ENCODE results near the gene KIAA1210. TPM values are rescaled to one million over a fixed set of nuclear protein-coding genes. Genes with fewer than 3 reads are reported as not detected.

The KIAA1210 gene
- total RNA-seq, 6 experiments from 2014 or later, result 0.02 TPM; not detected in 5

DNA sequence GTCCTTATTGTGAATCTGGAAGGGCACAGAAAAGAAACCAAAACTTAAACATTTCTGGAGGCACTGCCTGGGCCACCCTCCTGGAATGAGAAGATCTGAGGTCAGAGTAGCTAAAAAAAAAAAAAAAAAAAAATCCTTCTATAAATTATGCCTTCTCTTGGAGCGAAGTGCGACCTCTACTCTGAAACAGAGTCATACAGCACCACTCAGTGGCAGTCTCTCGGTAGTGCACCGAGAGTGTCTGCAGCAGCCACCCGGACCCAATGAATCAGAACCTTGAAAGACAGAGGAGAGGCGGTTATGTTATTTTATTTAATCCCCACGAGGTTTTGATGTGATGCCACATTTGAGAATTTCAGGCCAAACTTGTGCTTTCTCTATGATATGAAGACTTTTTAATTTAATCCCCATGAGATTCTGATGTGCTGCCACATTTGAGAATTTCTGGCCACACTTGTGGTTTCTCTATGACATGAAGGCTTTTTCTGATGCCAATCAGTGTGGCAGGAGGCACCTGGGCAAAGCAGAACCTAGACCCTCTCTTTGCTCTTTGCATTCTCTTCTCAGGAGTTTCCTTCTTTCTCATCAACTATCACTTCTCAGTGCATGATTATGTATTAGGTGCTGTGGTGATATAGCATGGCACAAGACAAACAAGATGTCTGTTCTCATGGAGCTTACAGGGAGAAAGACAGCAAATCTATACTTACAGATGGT is 60.4 kb downstream of the KIAA1210 start:
- WGBS (ENCODE audit: insufficient coverage, low coverage, low lambda C conversion rate, missing lambda C conversion rate), result 2% methylated on average over 7 of the region's 7 CpGs
- Histone ChIP-seq H3K27ac (no peak overlapping the region), H3K4me1 (no peaks in the 10 kb centered on the region), H3K4me3 (no peak overlapping the region), H3K36me3 (no peaks in the 10 kb centered on the region), H3K9me3 (no peaks in the 10 kb centered on the region), H3K27me3 (no peaks in the 10 kb centered on the region)
- TF ChIP-seq POLR2A (IDR thresholded peaks at IDR 0.05), result no peak
- TF ChIP-seq, protein P1, sequence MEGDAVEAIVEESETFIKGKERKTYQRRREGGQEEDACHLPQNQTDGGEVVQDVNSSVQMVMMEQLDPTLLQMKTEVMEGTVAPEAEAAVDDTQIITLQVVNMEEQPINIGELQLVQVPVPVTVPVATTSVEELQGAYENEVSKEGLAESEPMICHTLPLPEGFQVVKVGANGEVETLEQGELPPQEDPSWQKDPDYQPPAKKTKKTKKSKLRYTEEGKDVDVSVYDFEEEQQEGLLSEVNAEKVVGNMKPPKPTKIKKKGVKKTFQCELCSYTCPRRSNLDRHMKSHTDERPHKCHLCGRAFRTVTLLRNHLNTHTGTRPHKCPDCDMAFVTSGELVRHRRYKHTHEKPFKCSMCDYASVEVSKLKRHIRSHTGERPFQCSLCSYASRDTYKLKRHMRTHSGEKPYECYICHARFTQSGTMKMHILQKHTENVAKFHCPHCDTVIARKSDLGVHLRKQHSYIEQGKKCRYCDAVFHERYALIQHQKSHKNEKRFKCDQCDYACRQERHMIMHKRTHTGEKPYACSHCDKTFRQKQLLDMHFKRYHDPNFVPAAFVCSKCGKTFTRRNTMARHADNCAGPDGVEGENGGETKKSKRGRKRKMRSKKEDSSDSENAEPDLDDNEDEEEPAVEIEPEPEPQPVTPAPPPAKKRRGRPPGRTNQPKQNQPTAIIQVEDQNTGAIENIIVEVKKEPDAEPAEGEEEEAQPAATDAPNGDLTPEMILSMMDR (IDR thresholded peaks at IDR 0.05), result peak; percentile 52 to 61 (median 55)
- DNase-seq (peak in 2 of 3 donors; percentile 42 to 47), ATAC-seq (peak; percentile 89 to 96 (median 91))
- intact Hi-C loops (cut with DNase I), result no loop called here

DNA sequence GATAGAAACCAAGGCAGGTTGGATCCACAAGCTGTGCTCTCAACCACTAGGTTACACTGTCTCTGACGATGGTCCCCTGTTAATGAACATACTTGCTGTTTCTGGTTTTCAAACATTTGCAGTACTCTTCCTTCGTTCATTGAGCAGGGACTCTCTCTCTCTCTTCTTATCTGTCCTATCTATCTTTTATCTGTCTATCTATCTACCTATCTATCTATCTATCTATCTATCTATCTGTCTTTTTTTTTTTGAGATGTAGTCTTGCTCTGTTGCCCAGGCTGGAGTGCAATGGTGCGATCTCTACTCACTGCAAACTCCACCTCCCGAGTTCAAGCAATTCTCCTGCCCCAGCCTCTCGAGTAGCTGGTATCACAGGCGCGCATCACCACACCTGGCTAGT is 64.2 kb downstream of the KIAA1210 start:
- DNase-seq (no peak), ATAC-seq (no peak)
- Histone ChIP-seq H3K27ac (no peak overlapping the region), H3K4me3 (no peak overlapping the region), H3K27me3 (no peaks in the 10 kb centered on the region), H3K36me3 (no peaks in the 10 kb centered on the region), H3K9me3 (no peaks in the 10 kb centered on the region), H3K4me1 (no peaks in the 10 kb centered on the region)
- intact Hi-C loops (cut with DNase I), result no loop called here
- no peak for TF ChIP-seq POLR2A (IDR thresholded peaks at IDR 0.05)
- TF ChIP-seq, protein P1 (IDR thresholded peaks at IDR 0.05), result no peak
- 71% methylated on average over 6 of the region's 7 CpGs for WGBS (ENCODE audit: insufficient coverage, low coverage, low lambda C conversion rate, missing lambda C conversion rate)

DNA sequence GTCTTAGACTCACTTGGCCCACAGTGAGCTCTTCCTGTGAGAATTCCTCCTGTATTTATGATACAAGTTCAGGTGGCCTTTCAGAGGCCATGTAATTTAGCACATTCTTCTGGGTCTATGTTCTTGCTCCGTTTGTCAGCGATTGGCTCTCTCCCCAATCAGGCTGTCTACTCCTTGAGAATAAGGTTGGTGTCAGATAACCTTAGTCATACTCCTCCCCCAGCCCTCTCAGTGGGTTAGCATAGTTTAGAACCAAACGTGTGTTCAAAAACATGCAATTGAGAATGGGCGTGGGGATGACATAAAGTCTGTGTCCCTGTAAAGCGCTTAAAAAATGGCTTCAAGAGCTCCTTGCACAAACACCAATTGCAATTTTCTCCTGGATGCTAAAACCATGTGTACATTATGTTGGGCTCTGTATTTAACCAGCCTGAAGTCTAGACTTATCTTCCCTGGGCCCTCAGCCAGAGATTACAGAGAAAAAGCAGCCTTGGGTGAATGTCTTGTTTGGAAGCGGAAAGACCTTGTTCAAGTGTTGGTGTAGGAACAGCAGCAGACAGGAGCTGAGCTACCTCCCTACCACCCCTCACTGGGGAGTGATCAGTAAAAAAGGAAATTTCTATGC is 64.8 kb downstream of the KIAA1210 start:
- WGBS (ENCODE audit: insufficient coverage, low coverage, low lambda C conversion rate, missing lambda C conversion rate), result 52% methylated on average over 6 of the region's 6 CpGs
- no peaks in the 10 kb centered on the region for H3K36me3 ChIP-seq
- H3K9me3 ChIP-seq, result no peaks in the 10 kb centered on the region
- H3K27me3 ChIP-seq, result no peaks in the 10 kb centered on the region
- intact Hi-C loops (cut with DNase I), result no loop called here
- no peak overlapping the region for H3K4me3 ChIP-seq
- no peak overlapping the region for H3K27ac ChIP-seq
- ATAC-seq, result no peak
- TF ChIP-seq POLR2A (IDR thresholded peaks at IDR 0.05), result no peak
- no peaks in the 10 kb centered on the region for H3K4me1 ChIP-seq
- DNase-seq, result no peak

DNA sequence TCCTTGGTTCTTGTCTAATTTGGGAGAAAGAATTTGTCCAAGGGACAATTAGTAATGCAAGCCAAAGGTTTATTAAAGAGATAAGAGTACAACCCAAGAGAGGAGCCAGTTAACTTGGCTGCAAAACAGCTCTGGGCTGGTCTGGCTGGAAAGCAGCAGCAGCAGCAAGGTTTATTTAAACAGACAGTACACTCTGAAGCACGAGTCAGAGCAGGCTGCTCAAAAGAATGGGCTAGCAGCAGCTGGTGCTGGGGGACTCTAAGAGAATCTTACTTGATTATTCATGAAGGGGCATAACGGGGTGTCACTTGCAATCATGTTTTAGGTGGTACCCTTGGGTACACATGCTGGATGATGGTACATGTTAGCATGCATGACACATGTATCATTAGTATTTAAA is 71.9 kb downstream of the KIAA1210 start:
- DNase-seq (no peak), ATAC-seq (peak in 3 of 4 donors; percentile 40 to 64 (median 53))
- intact Hi-C loops (cut with DNase I), result no loop called here
- H3K4me1 ChIP-seq, result no peaks in the 10 kb centered on the region
- H3K9me3 ChIP-seq, result no peaks in the 10 kb centered on the region
- H3K27ac ChIP-seq, result no peak overlapping the region
- TF ChIP-seq, protein P1 (IDR thresholded peaks at IDR 0.05), result no peak
- no peak for TF ChIP-seq POLR2A (IDR thresholded peaks at IDR 0.05)
- no peaks in the 10 kb centered on the region for H3K36me3 ChIP-seq
- H3K27me3 ChIP-seq, result no peaks in the 10 kb centered on the region
- whole genome bisulfite sequencing (ENCODE audit: insufficient coverage, low coverage, low lambda C conversion rate, missing lambda C conversion rate), result 36% methylated on average over 2 of the region's 2 CpGs
- no peak overlapping the region for H3K4me3 ChIP-seq

DNA sequence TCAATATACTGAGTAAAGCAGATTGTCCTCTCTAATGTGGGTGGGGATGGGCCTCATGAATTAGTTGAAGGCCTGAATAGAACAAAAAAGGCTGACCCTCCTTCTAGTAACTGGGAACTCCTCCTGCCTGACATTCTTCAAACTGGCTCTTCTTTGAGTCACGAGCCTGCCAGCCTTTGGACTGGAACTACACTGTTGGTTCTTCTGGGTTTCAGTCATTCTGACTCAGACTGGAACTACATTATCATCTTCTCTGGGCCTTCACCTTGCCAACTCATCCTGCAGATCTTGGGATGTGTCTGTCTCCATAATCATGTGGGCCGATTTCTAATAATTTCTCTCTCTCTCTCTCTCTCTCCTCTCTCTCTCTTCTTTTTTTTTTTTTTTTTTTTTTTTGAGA is 81.7 kb downstream of the KIAA1210 start:
- intact Hi-C loops (cut with DNase I), result loop anchor here in 1 of 2 donors (10.0 kb wide), 1 partner anchor 411 kb away; no protein-coding TSS in a partner anchor
- ATAC-seq, result no peak
- no peak overlapping the region for H3K27ac ChIP-seq
- no peak for DNase-seq
- no peaks in the 10 kb centered on the region for H3K36me3 ChIP-seq
- no peaks in the 10 kb centered on the region for H3K4me1 ChIP-seq
- H3K9me3 ChIP-seq, result no peaks in the 10 kb centered on the region
- TF ChIP-seq, protein P1 (IDR thresholded peaks at IDR 0.05), result no peak
- no peak for TF ChIP-seq POLR2A (IDR thresholded peaks at IDR 0.05)
- WGBS (ENCODE audit: insufficient coverage, low coverage, low lambda C conversion rate, missing lambda C conversion rate), result 75% methylated on average over 2 of the region's 2 CpGs
- no peak overlapping the region for H3K4me3 ChIP-seq
- H3K27me3 ChIP-seq, result no peaks in the 10 kb centered on the region

Data from right lobe of liver (tissue), 6 donors.